ENCODE results near the gene AKAP8L. TPM values are rescaled to one million over a fixed set of nuclear protein-coding genes. Genes with fewer than 3 reads are reported as not detected.

The AKAP8L gene
- total and polyA plus RNA-seq, 2 donors (not counting 1 experiment from before 2014, with no cell fraction given): 184 to 211 TPM

DNA sequence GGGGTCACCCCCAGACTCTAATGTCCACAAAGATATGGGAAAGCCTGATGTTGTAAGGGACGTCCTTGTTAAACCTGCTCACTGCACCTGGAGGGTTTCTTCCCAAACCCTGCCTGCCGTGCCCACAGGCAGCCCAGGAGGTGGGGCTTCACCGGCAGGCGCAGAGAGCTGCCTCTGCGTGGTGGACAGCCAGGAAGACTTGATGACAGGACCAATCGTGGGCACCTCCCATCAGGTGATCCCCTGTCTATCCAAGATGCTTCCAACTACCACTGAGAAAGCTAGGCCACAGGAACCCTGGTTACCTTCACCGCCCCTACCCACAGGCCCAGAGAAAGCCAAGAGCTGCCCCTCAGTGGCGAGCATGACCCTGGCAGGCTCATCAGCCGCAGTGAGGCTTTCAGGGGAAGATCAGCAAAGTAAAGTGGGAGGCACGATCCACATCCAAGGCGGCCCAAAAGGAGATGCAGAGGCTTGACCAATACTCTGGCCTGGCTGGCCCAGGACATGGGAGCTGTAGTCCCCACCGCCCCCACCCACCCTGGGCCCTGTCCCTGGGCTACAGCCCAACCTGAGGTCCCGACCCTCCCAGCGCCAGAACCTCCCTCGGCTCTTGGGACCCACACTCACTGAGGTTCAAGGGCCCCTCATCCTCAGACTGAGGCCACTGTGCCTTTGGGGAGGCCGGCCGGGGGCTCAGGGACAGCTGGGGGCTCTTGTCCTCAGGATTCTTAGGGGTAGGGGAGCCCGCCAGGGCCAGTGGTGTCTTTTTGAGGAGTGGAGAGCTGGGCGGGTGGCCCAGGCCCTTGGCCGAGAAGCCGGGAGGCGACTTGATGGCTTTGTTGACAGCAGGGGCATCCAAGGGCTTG, 10.4 kb upstream of the AKAP8L start:
- ChIA-PET CTCF (interaction anchor here (2.4 kb wide), 1 partner anchor 10 kb away, joined by 13 read pairs; the partner anchor contains the start of gene AKAP8L), POLR2A (no interaction called here)
- intact Hi-C loops (cut with micrococcal nuclease): no loop called here
- Histone ChIP-seq H3K4me3 (ENCODE audit: control extremely low read depth in 1 of 5, extremely low read depth in 1 of 5, insufficient read depth in 1 of 5, low read depth in 2 of 5, low read length in 4 of 5) (no peak overlapping the region), H3K27ac (ENCODE audit: low read length in 2 of 2) (no peak overlapping the region), H3K27me3 (replicated peaks in 1 of 4; ENCODE audit: control extremely low read depth in 1 of 4, control insufficient read depth in 3 of 4, insufficient read depth in 4 of 4, low read length in 3 of 4) (no peaks in the 10 kb centered on the region), H3K79me2 (ENCODE audit: control insufficient read depth, insufficient read depth, low read length) (peaks cover 37% of the 10 kb centered on the region), H3K4me1 (ENCODE audit: control insufficient read depth in 2 of 2, insufficient read depth in 2 of 2, low read length in 2 of 2) (peaks cover 24 to 32% of the 10 kb centered on the region in 2 donors), H2AFZ (ENCODE audit: insufficient read depth, low read depth, low read length, poor library complexity, severe bottlenecking) (no peak overlapping the region), H4K20me1 (ENCODE audit: control insufficient read depth, insufficient read depth, low read length, poor library complexity, severe bottlenecking) (peaks cover 50% of the 10 kb centered on the region), H3K4me2 (replicated peaks; ENCODE audit: low read depth, low read length, poor library complexity, severe bottlenecking) (no peak overlapping the region), H3K9me3 (ENCODE audit: control extremely low read depth in 1 of 3, control insufficient read depth in 2 of 3, insufficient read depth in 1 of 3, low read length in 2 of 3) (peaks cover 0 to 7% (median 0%) of the 10 kb centered on the region in 3 donors), H3K36me3 (replicated peaks in 1 of 2; ENCODE audit: control extremely low read depth in 1 of 2, control insufficient read depth in 1 of 2, extremely low read depth in 1 of 2, insufficient read depth in 2 of 2, low read length in 1 of 2) (peaks cover 0 to 29% of the 10 kb centered on the region in 2 experiments), H3K9ac (ENCODE audit: low read length) (no peak overlapping the region)
- Mint-ChIP-seq H3K9me3 (ENCODE audit: insufficient read depth) (no peaks in the 10 kb centered on the region), H3K27ac (no peak overlapping the region), H3K4me3 (no peak overlapping the region), H3K27me3 (no peaks in the 10 kb centered on the region), H3K4me1 (peaks cover 29% of the 10 kb centered on the region)
- no peak for DNase-seq
- TF ChIP-seq, protein P1, sequence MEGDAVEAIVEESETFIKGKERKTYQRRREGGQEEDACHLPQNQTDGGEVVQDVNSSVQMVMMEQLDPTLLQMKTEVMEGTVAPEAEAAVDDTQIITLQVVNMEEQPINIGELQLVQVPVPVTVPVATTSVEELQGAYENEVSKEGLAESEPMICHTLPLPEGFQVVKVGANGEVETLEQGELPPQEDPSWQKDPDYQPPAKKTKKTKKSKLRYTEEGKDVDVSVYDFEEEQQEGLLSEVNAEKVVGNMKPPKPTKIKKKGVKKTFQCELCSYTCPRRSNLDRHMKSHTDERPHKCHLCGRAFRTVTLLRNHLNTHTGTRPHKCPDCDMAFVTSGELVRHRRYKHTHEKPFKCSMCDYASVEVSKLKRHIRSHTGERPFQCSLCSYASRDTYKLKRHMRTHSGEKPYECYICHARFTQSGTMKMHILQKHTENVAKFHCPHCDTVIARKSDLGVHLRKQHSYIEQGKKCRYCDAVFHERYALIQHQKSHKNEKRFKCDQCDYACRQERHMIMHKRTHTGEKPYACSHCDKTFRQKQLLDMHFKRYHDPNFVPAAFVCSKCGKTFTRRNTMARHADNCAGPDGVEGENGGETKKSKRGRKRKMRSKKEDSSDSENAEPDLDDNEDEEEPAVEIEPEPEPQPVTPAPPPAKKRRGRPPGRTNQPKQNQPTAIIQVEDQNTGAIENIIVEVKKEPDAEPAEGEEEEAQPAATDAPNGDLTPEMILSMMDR (IDR thresholded peaks at IDR 0.05): no peak
- no peak for TF ChIP-seq EZH2 (IDR thresholded peaks at IDR 0.05; ENCODE audit: borderline replicate concordance, insufficient read depth, low read depth, low read length, poor library complexity, severe bottlenecking)
- ATAC-seq (ENCODE audit: low read depth): no peak
- 98% methylated on average over 22 of the region's 22 CpGs for WGBS (ENCODE audit: insufficient coverage)

DNA sequence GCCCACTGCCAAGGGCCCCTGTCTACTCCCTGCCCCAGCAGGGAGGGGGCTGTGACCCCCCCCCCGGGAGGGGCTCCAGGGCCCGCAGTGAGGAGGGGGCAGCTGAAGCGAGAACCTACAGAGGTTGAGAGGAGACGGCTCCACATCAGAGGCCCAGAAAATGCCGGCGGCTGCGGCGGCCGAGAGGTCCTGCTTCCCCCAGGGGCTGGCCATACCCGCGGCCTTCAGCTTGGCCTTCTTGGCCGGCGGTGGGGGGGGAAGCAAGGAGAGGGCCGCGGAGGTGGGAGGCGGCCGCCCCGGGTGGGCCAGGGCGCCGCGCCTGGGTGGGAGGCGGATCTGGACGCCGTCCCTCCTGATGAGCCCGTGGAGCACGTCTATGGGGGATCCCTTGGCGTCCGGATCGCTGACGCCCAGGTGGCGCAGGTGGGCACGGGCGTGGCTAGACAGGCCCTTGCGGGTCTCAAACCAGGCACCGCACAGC, 9.2 kb upstream of the AKAP8L start:
- H3K27ac ChIP-seq (ENCODE audit: low read length in 2 of 2): no peak overlapping the region
- no peak for DNase-seq
- H4K20me1 ChIP-seq (ENCODE audit: control insufficient read depth, insufficient read depth, low read length, poor library complexity, severe bottlenecking): peaks cover 50% of the 10 kb centered on the region
- ChIA-PET POLR2A (no interaction called here), CTCF (interaction anchor here (0.7 to 2.4 kb wide), 3 partner anchors 9 to 127 kb away, joined by 3 to 13 read pairs (median 3); partner anchors contain the start of gene AKAP8L)
- H3K9ac ChIP-seq (ENCODE audit: low read length): no peak overlapping the region
- ATAC-seq (ENCODE audit: low read depth): no peak
- Mint-ChIP-seq H3K4me1 (peaks cover 24% of the 10 kb centered on the region), H3K9me3 (ENCODE audit: insufficient read depth) (no peaks in the 10 kb centered on the region), H3K27me3 (no peaks in the 10 kb centered on the region), H3K4me3 (no peak overlapping the region), H3K27ac (no peak overlapping the region)
- peaks cover 19 to 25% of the 10 kb centered on the region in 2 donors for H3K4me1 ChIP-seq (ENCODE audit: control insufficient read depth in 2 of 2, insufficient read depth in 2 of 2, low read length in 2 of 2)
- peaks cover 2 to 41% of the 10 kb centered on the region in 2 experiments for H3K36me3 ChIP-seq (replicated peaks in 1 of 2; ENCODE audit: control extremely low read depth in 1 of 2, control insufficient read depth in 1 of 2, extremely low read depth in 1 of 2, insufficient read depth in 2 of 2, low read length in 1 of 2)
- TF ChIP-seq, protein P1 (IDR thresholded peaks at IDR 0.05): no peak
- no peak for TF ChIP-seq EZH2 (IDR thresholded peaks at IDR 0.05; ENCODE audit: borderline replicate concordance, insufficient read depth, low read depth, low read length, poor library complexity, severe bottlenecking)
- no peaks in the 10 kb centered on the region for H3K27me3 ChIP-seq (replicated peaks in 1 of 4; ENCODE audit: control extremely low read depth in 1 of 4, control insufficient read depth in 3 of 4, insufficient read depth in 4 of 4, low read length in 3 of 4)
- peaks cover 0 to 8% (median 0%) of the 10 kb centered on the region in 3 donors for H3K9me3 ChIP-seq (ENCODE audit: control extremely low read depth in 1 of 3, control insufficient read depth in 2 of 3, insufficient read depth in 1 of 3, low read length in 2 of 3)
- no peak overlapping the region for H3K4me2 ChIP-seq (replicated peaks; ENCODE audit: low read depth, low read length, poor library complexity, severe bottlenecking)
- peaks cover 37% of the 10 kb centered on the region for H3K79me2 ChIP-seq (ENCODE audit: control insufficient read depth, insufficient read depth, low read length)
- WGBS (ENCODE audit: insufficient coverage): 97% methylated on average over 31 of the region's 35 CpGs
- H2AFZ ChIP-seq (ENCODE audit: insufficient read depth, low read depth, low read length, poor library complexity, severe bottlenecking): no peak overlapping the region
- H3K4me3 ChIP-seq (ENCODE audit: control extremely low read depth in 1 of 5, extremely low read depth in 1 of 5, insufficient read depth in 1 of 5, low read depth in 2 of 5, low read length in 4 of 5): no peak overlapping the region
- intact Hi-C loops (cut with micrococcal nuclease): no loop called here
